Sigmoid colon (tissue), 4 donors: ENCODE results near the gene ADGRV1.

ENCODE experiments used
- EP300 ChIP-seq, 4 donors: sonication (generic); formaldehyde crosslinking; IDR thresholded peaks; one replicate each; pipeline ENCODE4 v1.6.1; 2017; ENCODE audit warnings: antibody characterized with exemption in 4 of 4
- POLR2A ChIP-seq, 2 donors: fragments of 450-650 bp; IDR thresholded peaks; one replicate each; pipeline ENCODE4 v1.6.1; 2016; ENCODE audit warnings: antibody characterized with exemption in 2 of 2, mild to moderate bottlenecking in 2 of 2, moderate library complexity in 2 of 2
- POLR2AphosphoS5 ChIP-seq, 4 donors: sonication (generic); formaldehyde crosslinking; IDR thresholded peaks; one replicate each; pipeline ENCODE4 v1.6.1; 2017; ENCODE audit warnings: antibody characterized with exemption in 4 of 4
- TF ChIP-seq, protein P1 (sequence below), 4 experiments: fragments of 450-650 bp in 3 of 4; fragments of 200-600 bp in 1 of 4; IDR thresholded peaks; one replicate each; pipeline ENCODE4 v1.5.1; 2016 to 2019; ENCODE audit warnings: antibody characterized with exemption in 4 of 4, mild to moderate bottlenecking in 3 of 4, moderate library complexity in 2 of 4

DNA sequence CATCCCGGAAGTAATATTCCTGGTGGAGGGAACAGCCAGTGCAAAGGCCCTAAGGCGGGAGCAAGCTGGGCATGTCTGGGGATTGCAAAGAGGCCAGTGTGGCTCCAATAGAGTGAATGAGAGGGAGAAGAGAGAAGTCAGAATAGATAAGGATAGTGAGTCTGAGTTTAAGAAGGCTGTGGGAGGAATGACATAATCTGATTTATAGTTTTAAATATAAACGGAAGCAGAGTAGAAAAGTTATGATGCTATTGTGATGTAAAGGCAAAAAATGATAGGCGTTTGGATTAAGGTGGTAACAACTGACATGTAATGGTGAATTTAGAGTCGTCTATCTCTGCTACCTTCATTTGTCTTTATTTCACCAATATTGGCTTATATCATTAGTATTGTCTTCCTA is 473.5 kb downstream of the ADGRV1 start:
- TF ChIP-seq POLR2A (IDR thresholded peaks at IDR 0.05) (no peak), POLR2AphosphoS5 (IDR thresholded peaks at IDR 0.05) (no peak), EP300 (IDR thresholded peaks at IDR 0.05) (no peak)
- TF ChIP-seq, protein P1, sequence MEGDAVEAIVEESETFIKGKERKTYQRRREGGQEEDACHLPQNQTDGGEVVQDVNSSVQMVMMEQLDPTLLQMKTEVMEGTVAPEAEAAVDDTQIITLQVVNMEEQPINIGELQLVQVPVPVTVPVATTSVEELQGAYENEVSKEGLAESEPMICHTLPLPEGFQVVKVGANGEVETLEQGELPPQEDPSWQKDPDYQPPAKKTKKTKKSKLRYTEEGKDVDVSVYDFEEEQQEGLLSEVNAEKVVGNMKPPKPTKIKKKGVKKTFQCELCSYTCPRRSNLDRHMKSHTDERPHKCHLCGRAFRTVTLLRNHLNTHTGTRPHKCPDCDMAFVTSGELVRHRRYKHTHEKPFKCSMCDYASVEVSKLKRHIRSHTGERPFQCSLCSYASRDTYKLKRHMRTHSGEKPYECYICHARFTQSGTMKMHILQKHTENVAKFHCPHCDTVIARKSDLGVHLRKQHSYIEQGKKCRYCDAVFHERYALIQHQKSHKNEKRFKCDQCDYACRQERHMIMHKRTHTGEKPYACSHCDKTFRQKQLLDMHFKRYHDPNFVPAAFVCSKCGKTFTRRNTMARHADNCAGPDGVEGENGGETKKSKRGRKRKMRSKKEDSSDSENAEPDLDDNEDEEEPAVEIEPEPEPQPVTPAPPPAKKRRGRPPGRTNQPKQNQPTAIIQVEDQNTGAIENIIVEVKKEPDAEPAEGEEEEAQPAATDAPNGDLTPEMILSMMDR (IDR thresholded peaks at IDR 0.05), result no peak
